Panc1 (cell line): ENCODE measurements around the gene IL1A. TPM values are rescaled to one million over a fixed set of nuclear protein-coding genes. Genes with fewer than 3 reads are reported as not detected.

Experiments
- ATAC-seq: fragments of 200-7000 bp; cut with Tn5 transposase; 2 replicates; pipeline ENCODE4 v1.9.1; 2020; ENCODE audit warnings: mild to moderate bottlenecking, moderate library complexity
- BruUV-seq: library from RNA; stranded (reverse); fragments of 400-500 nt; replicated peaks from 2 replicates; lab custom pipeline; 2021; lab: Mats Ljungman, UMichigan
- CTCF ChIA-PET: fragments of 300-600 bp; sonication (Branson Sonifier 250); formaldehyde crosslinking; loops from one replicate; lab custom pipeline; 2022; ENCODE audit warnings: antibody characterized with exemption; lab: Charles Lee
- POLR2A ChIA-PET: fragments of 300-600 bp; sonication (Branson Sonifier 250); formaldehyde crosslinking; loops from one replicate; lab custom pipeline; 2022; ENCODE audit warnings: antibody characterized with exemption; lab: Charles Lee
- DNase-seq: peaks from one replicate; pipeline ENCODE4 v3.0.0-alpha.2; 2010; ENCODE audit warnings: low read depth, low spot score
- H3K27ac ChIP-seq: 2 replicates; pipeline ENCODE4 v1.5.1; 2011; ENCODE audit warnings: mild to moderate bottlenecking, low read length, inconsistent platforms
- H3K27me3 ChIP-seq: fragments of 200-500 bp; sonication (Bioruptor generic); 2 replicates; pipeline ENCODE4 v1.6.0; 2014; ENCODE audit warnings: low read length, inconsistent platforms; ENCODE audit not compliant: control insufficient read depth, insufficient read depth
- H3K36me3 ChIP-seq: fragments of 200-500 bp; sonication (Bioruptor generic); 2 replicates; pipeline ENCODE4 v1.5.1; 2014; ENCODE audit warnings: inconsistent platforms, mild to moderate bottlenecking, low read length, moderate library complexity; ENCODE audit not compliant: control insufficient read depth, insufficient read depth
- H3K4me1 ChIP-seq: 2 replicates; pipeline ENCODE4 v1.5.1; 2011; ENCODE audit warnings: inconsistent platforms, mild to moderate bottlenecking, low read length, moderate library complexity; ENCODE audit not compliant: control insufficient read depth, insufficient read depth
- H3K4me3 ChIP-seq, 2 experiments: 2 replicates each; pipeline ENCODE4 v1.5.1; 2011 to 2012; ENCODE audit warnings: low read depth in 2 of 2, low read length in 2 of 2, mild to moderate bottlenecking in 2 of 2, inconsistent platforms in 1 of 2, moderate library complexity in 1 of 2
- H3K9me3 ChIP-seq: fragments of 200-500 bp; sonication (Bioruptor generic); 2 replicates; pipeline ENCODE4 v1.5.1; 2014; ENCODE audit warnings: low read depth, mild to moderate bottlenecking, inconsistent platforms, low read length, moderate library complexity; ENCODE audit not compliant: control insufficient read depth, insufficient read depth
- POLR2AphosphoS5 ChIP-seq: IDR thresholded peaks from 2 replicates; pipeline ENCODE4 v1.6.1; 2012; ENCODE audit warnings: mild to moderate bottlenecking, low read depth, low read length, moderate library complexity
- SIN3A ChIP-seq: IDR thresholded peaks from 2 replicates; pipeline ENCODE4 v1.6.1; 2012; ENCODE audit warnings: low read depth, mild to moderate bottlenecking, low read length, moderate library complexity, borderline replicate concordance; ENCODE audit not compliant: insufficient read depth
- TCF7L2 ChIP-seq: IDR thresholded peaks from 2 replicates; pipeline ENCODE4 v1.6.1; 2011; ENCODE audit warnings: mild to moderate bottlenecking, low read depth, low read length, inconsistent platforms
- in situ Hi-C: cut with HindIII; loops from 2 replicates; pipeline ENCODE4 v1.10.0; 2016; ENCODE audit warnings: low sequenced_read_pairs, low pct_unique_long_range_greater_than_20kb
- intact Hi-C: fragments of 100-400 bp; cut with micrococcal nuclease; formaldehyde crosslinking; loops from one replicate; pipeline ENCODE4 v1.10.0; 2022; ENCODE audit not compliant: unreplicated experiment
- total RNA-seq: library from RNA; stranded (reverse); gene quantifications from one replicate; pipeline ENCODE4 v1.2.1, GENCODE V29; 2021; ENCODE audit not compliant: unreplicated experiment
- TF ChIP-seq, protein P1 (sequence below): fragments of 450-650 bp; IDR thresholded peaks from 2 replicates; pipeline ENCODE4 v1.5.1; 2017; ENCODE audit warnings: mild to moderate bottlenecking
- TF ChIP-seq, protein P2 (sequence below), 2 experiments: IDR thresholded peaks; 2 replicates each; pipeline ENCODE4 v1.6.1; 2011 to 2012; ENCODE audit warnings: low read depth in 2 of 2, control low read depth in 1 of 2, low read length in 1 of 2, mild to moderate bottlenecking in 1 of 2, moderate library complexity in 1 of 2; ENCODE audit not compliant: insufficient read depth in 1 of 2

Gene IL1A
- total RNA-seq, 1 experiment from 2014 or later = not detected

DNA sequence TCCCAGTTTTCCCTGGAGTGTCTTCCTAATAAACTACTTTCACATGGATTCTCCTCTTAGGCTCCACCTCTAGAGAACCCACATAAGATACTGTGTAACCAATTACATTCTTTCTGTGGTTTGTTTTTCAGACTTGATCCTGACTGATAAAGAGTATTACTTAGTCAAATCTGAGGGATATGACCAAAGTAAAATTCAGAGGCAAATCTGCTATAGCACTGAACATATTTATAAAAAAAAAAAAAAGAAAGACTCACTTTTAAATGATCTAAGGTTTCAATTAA, 33.8 kb downstream of the IL1A start:
- no TSS peak for BruUV-seq
- Histone ChIP-seq H3K9me3 (no peaks in the 10 kb centered on the region), H3K36me3 (peaks cover 42% of the 10 kb centered on the region), H3K4me3 (no peak overlapping the region), H3K27ac (no peak overlapping the region), H3K4me1 (no peaks in the 10 kb centered on the region; the same call in 1 of the 2 replicates), H3K27me3 (no peaks in the 10 kb centered on the region)
- intact Hi-C loops (no loop called here), in situ Hi-C loops (no loop called here)
- TF ChIP-seq TCF7L2 (no peak), POLR2AphosphoS5 (no peak), SIN3A (no peak)
- TF ChIP-seq, protein P1, sequence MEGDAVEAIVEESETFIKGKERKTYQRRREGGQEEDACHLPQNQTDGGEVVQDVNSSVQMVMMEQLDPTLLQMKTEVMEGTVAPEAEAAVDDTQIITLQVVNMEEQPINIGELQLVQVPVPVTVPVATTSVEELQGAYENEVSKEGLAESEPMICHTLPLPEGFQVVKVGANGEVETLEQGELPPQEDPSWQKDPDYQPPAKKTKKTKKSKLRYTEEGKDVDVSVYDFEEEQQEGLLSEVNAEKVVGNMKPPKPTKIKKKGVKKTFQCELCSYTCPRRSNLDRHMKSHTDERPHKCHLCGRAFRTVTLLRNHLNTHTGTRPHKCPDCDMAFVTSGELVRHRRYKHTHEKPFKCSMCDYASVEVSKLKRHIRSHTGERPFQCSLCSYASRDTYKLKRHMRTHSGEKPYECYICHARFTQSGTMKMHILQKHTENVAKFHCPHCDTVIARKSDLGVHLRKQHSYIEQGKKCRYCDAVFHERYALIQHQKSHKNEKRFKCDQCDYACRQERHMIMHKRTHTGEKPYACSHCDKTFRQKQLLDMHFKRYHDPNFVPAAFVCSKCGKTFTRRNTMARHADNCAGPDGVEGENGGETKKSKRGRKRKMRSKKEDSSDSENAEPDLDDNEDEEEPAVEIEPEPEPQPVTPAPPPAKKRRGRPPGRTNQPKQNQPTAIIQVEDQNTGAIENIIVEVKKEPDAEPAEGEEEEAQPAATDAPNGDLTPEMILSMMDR = no peak
- TF ChIP-seq, protein P2, sequence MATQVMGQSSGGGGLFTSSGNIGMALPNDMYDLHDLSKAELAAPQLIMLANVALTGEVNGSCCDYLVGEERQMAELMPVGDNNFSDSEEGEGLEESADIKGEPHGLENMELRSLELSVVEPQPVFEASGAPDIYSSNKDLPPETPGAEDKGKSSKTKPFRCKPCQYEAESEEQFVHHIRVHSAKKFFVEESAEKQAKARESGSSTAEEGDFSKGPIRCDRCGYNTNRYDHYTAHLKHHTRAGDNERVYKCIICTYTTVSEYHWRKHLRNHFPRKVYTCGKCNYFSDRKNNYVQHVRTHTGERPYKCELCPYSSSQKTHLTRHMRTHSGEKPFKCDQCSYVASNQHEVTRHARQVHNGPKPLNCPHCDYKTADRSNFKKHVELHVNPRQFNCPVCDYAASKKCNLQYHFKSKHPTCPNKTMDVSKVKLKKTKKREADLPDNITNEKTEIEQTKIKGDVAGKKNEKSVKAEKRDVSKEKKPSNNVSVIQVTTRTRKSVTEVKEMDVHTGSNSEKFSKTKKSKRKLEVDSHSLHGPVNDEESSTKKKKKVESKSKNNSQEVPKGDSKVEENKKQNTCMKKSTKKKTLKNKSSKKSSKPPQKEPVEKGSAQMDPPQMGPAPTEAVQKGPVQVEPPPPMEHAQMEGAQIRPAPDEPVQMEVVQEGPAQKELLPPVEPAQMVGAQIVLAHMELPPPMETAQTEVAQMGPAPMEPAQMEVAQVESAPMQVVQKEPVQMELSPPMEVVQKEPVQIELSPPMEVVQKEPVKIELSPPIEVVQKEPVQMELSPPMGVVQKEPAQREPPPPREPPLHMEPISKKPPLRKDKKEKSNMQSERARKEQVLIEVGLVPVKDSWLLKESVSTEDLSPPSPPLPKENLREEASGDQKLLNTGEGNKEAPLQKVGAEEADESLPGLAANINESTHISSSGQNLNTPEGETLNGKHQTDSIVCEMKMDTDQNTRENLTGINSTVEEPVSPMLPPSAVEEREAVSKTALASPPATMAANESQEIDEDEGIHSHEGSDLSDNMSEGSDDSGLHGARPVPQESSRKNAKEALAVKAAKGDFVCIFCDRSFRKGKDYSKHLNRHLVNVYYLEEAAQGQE (IDR thresholded peaks at IDR 0.05; ENCODE audit: insufficient read depth in 1 of 2, low read depth in 2 of 2, low read length in 1 of 2) = no peak
- ATAC-seq (no peak), DNase-seq (no peak)
- CTCF ChIA-PET = interaction anchor here (0.6 to 4.5 kb wide), 2 partner anchors 191 to 577 kb away, joined by 5 to 43 read pairs; no protein-coding TSS in a partner anchor
- POLR2A ChIA-PET = no interaction called here

DNA sequence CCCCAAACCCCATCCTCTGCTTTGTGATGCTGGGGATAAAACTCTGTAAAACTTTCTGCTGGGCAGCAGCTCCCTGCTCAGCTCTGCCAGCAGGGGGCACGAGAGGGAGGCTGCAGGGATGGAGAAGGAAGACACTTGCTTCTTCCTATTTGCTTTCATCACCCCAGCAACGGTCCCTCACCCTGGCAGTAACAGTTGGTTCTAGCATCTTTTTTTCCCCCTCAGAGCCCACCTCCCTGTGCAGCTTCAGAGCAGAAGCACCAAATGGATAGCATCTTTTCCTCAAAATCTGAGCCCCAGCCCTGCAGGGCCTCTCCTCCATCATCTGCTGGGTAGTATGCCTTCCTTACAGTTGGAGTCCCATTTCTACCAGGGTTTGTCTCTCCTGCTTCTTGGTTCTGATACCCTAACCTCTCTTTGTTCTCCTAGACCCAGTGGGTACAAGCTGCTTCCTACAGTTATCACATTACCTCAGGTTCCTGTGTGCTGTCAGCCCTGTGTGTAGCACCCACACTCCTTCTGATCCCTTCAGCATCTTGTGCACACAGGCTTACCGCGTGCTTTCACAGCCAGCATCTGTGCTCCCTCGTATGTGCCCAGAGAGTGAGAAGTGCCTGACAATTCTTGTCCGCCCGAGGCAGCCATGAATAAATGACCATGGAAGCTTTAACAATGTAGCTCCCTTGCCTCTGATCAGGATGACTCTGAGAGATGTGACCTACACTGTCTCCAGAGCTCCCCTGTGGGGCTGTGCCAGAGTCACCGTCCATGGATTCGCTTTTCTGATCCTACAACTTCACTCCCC, 34.3 kb downstream of the IL1A start:
- BruUV-seq = no TSS peak
- in situ Hi-C loops (no loop called here), intact Hi-C loops (loop anchor here (1.0 to 2.0 kb wide), 3 partner anchors 129 to 209 kb away; no protein-coding TSS in a partner anchor)
- no peak for TF ChIP-seq SIN3A
- no peak for TF ChIP-seq TCF7L2
- TF ChIP-seq, protein P1 = peak; percentile 97
- TF ChIP-seq POLR2AphosphoS5 = no peak
- Histone ChIP-seq H3K4me1 (no peaks in the 10 kb centered on the region; the same call in 1 of the 2 replicates), H3K4me3 (no peak overlapping the region), H3K9me3 (no peaks in the 10 kb centered on the region), H3K27me3 (no peaks in the 10 kb centered on the region), H3K36me3 (peaks cover 42% of the 10 kb centered on the region), H3K27ac (no peak overlapping the region)
- CTCF ChIA-PET = interaction anchor here (0.6 to 4.5 kb wide), 3 partner anchors 9 to 192 kb away, joined by 3 to 43 read pairs (median 3); no protein-coding TSS in a partner anchor
- ATAC-seq (peak; percentile 89), DNase-seq (peak; percentile 64)
- POLR2A ChIA-PET = no interaction called here
